ENCODE results near the gene PLEKHM3. TPM values are rescaled to one million over a fixed set of nuclear protein-coding genes. Genes with fewer than 3 reads are reported as not detected.
A peak's percentile ranks its signal among the peaks of the same experiment; 100 is the strongest.

Gene PLEKHM3
- total RNA-seq, 1 experiment from 2014 or later, result 8.4 TPM

DNA sequence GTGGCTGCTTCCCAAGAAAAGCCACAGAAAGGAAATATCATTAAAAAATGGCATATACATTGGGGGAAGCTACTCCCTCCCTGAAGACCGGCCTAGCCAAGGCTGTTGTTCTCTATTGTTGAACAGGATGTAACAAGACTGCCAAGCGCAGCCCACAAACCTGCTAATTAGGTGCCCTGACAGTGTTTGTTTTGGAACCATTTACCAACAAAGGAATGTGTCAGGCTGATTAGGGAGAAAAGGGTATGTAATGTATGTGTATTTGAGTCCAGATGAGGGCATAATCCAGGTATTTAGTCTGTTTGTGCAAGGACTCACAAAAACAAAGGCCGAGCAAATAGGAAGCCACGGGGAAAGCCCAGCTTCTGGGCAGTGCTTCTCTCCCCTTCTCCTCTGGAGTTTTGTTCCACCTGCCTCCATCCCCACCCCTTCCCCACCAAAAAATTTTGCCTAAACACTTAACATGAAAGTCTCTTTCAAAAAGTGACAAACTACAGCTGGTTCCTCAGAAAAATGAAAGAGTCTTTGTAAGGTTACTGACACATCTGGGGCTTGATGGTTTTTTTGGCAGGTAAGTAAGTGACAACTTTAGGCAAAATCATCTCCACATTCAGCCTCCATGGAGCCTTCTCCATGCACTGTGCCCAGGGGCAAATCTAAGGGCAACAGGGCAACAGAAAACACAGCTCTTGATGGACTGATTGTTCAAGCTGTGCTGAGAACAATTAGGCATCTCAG lies 177.4 kb downstream of the PLEKHM3 start:
- no peaks in the 10 kb centered on the region for H3K36me3 ChIP-seq (ENCODE audit: low read depth)
- H3K27ac ChIP-seq, result peak overlapping the region; percentile 46
- no TSS peak for BruUV-seq (replicated peaks)
- H3K4me3 ChIP-seq, result no peak overlapping the region
- peak; percentile 70 to 96 for DNase-seq
- H3K9me2 ChIP-seq (ENCODE audit: insufficient read depth), result no peaks in the 10 kb centered on the region
- intact Hi-C loops (cut with micrococcal nuclease; ENCODE audit: unreplicated experiment), result loop anchor here (2.0 to 5.0 kb wide), 4 partner anchors 19 to 184 kb away; no protein-coding TSS in a partner anchor
- no peaks in the 10 kb centered on the region for H4K20me1 ChIP-seq (ENCODE audit: insufficient read depth)
- H3K4me2 ChIP-seq, result peak overlapping the region; percentile 53
- no peak overlapping the region for H2AFZ ChIP-seq
- no peaks in the 10 kb centered on the region for H3K79me2 ChIP-seq (ENCODE audit: low read depth)
- TF ChIP-seq CTCF (conservative IDR thresholded peaks at IDR 0.05), result no peak
- no peak for TF ChIP-seq EZH2 (IDR thresholded peaks at IDR 0.05; ENCODE audit: low read depth)
- H3K9me3 ChIP-seq (ENCODE audit: insufficient read depth, low read depth), result no peaks in the 10 kb centered on the region
- ChIA-PET CTCF (no interaction called here), POLR2A (ENCODE audit: unreplicated experiment) (interaction anchor here (0.6 kb wide), 3 partner anchors 11 to 47 kb away, joined by 4 to 9 read pairs (median 6); no protein-coding TSS in a partner anchor)
- H3K27me3 ChIP-seq (ENCODE audit: insufficient read depth, low read depth), result no peaks in the 10 kb centered on the region
- peaks cover 26% of the 10 kb centered on the region for H3K4me1 ChIP-seq (replicated peaks; ENCODE audit: insufficient read depth)
- peaks cover 20% of the 10 kb centered on the region; the same call in 1 of the 2 replicates for H3F3A ChIP-seq (ENCODE audit: insufficient read depth, low read depth)

DNA sequence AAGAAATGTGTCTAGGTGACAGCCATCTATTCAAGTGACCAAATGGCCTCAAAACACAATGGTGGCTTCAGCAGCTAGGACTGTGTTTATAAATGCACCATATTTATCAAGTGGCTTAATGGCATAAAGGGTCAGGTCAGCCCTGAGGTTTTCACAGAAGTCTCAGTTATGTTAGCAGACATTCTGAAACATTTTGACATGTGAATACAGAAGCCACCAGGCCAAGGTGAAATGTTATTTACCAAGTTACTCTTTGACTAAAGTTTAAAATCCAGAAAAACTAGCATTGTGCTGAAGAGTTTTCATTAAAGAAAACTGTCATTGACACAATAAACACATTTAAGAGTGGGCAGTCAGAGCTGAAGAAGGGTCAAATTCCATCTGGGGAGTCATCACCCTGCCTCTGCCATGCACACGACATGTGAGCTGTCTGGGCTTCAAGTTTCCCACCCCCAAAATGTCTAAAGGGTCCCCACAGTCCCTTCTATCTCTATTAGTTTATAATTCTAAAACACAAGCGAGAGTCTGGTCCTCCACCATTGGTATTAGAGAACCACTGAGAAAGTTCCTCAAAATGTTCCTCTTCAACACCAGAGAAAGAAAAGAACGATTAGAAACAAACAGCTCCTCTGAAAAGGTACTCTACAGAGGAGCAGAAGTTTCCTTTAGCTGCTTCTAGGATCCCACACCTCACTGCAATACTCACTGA lies 178.1 kb downstream of the PLEKHM3 start:
- no peaks in the 10 kb centered on the region for H3K9me2 ChIP-seq (ENCODE audit: insufficient read depth)
- no peak overlapping the region for H3K4me3 ChIP-seq
- DNase-seq, result no peak
- BruUV-seq (replicated peaks), result no TSS peak
- TF ChIP-seq CTCF (conservative IDR thresholded peaks at IDR 0.05), result no peak
- TF ChIP-seq EZH2 (IDR thresholded peaks at IDR 0.05; ENCODE audit: low read depth), result no peak
- peaks cover 20% of the 10 kb centered on the region; the same call in 1 of the 2 replicates for H3F3A ChIP-seq (ENCODE audit: insufficient read depth, low read depth)
- ChIA-PET CTCF (no interaction called here), POLR2A (ENCODE audit: unreplicated experiment) (interaction anchor here (0.6 kb wide), 2 partner anchors 10 to 46 kb away, joined by 4 to 9 read pairs; no protein-coding TSS in a partner anchor)
- H3K79me2 ChIP-seq (ENCODE audit: low read depth), result no peaks in the 10 kb centered on the region
- H3K4me1 ChIP-seq (replicated peaks; ENCODE audit: insufficient read depth), result peaks cover 26% of the 10 kb centered on the region
- no peaks in the 10 kb centered on the region for H4K20me1 ChIP-seq (ENCODE audit: insufficient read depth)
- no peak overlapping the region; the same call in 1 of the 2 replicates for H3K27ac ChIP-seq
- H3K27me3 ChIP-seq (ENCODE audit: insufficient read depth, low read depth), result no peaks in the 10 kb centered on the region
- intact Hi-C loops (cut with micrococcal nuclease; ENCODE audit: unreplicated experiment), result loop anchor here (2.0 to 5.0 kb wide), 4 partner anchors 18 to 185 kb away; no protein-coding TSS in a partner anchor
- H3K9me3 ChIP-seq (ENCODE audit: insufficient read depth, low read depth), result no peaks in the 10 kb centered on the region
- no peak overlapping the region for H2AFZ ChIP-seq
- H3K36me3 ChIP-seq (ENCODE audit: low read depth), result no peaks in the 10 kb centered on the region
- H3K4me2 ChIP-seq, result peak overlapping the region; percentile 53

GRCh38 chr2:207845202-207845864 lies 180.0 kb downstream of the PLEKHM3 start:
- no peak overlapping the region for H2AFZ ChIP-seq
- no peaks in the 10 kb centered on the region for H3K79me2 ChIP-seq (ENCODE audit: low read depth)
- H3K36me3 ChIP-seq (ENCODE audit: low read depth), result no peaks in the 10 kb centered on the region
- BruUV-seq (replicated peaks), result no TSS peak
- TF ChIP-seq CTCF (conservative IDR thresholded peaks at IDR 0.05) (no peak), EZH2 (IDR thresholded peaks at IDR 0.05; ENCODE audit: low read depth) (no peak)
- CTCF ChIA-PET, result no interaction called here
- H3K4me2 ChIP-seq, result no peak overlapping the region
- peaks cover 20% of the 10 kb centered on the region; the same call in 1 of the 2 replicates for H3F3A ChIP-seq (ENCODE audit: insufficient read depth, low read depth)
- H3K4me1 ChIP-seq (replicated peaks; ENCODE audit: insufficient read depth), result peaks cover 26% of the 10 kb centered on the region
- no peak overlapping the region for H3K27ac ChIP-seq
- H3K9me2 ChIP-seq (ENCODE audit: insufficient read depth), result no peaks in the 10 kb centered on the region
- no peak for DNase-seq
- no peaks in the 10 kb centered on the region for H3K9me3 ChIP-seq (ENCODE audit: insufficient read depth, low read depth)
- no peak overlapping the region for H3K4me3 ChIP-seq
- intact Hi-C loops (cut with micrococcal nuclease; ENCODE audit: unreplicated experiment), result loop anchor here (5.0 kb wide), 2 partner anchors 53 to 187 kb away; no protein-coding TSS in a partner anchor
- H3K27me3 ChIP-seq (ENCODE audit: insufficient read depth, low read depth), result no peaks in the 10 kb centered on the region
- POLR2A ChIA-PET (ENCODE audit: unreplicated experiment), result no interaction called here
- no peaks in the 10 kb centered on the region for H4K20me1 ChIP-seq (ENCODE audit: insufficient read depth)
